ENCODE measurements around the gene PACRG. TPM values are rescaled to one million over a fixed set of nuclear protein-coding genes. Genes with fewer than 3 reads are reported as not detected.

The PACRG gene
- total and polyA plus RNA-seq, 2 of the 4 experiments (the other 2 are of a cell fraction), result not detected

- DNase-seq (no peak), ATAC-seq (ENCODE audit: low read depth) (no peak)
- 60% methylated on average over 5 of the region's 11 CpGs; no CpG with 5 or more reads in 1 of the 2 experiments for WGBS, 2 experiments (ENCODE audit: extremely low coverage in 2 of 2, insufficient read length in 1 of 2)
- H2BK20ac ChIP-seq (ENCODE audit: low read depth, low read length), result no peak overlapping the region
- H3K4me1 ChIP-seq (ENCODE audit: control insufficient read depth, insufficient read depth, low read length), result no peaks in the 10 kb centered on the region
- ChIA-PET POLR2A (ENCODE audit: unreplicated experiment) (no interaction called here), CTCF (no interaction called here)
- H2AK9ac ChIP-seq (replicated peaks; ENCODE audit: low read depth, low read length, poor library complexity), result no peak overlapping the region
- H3K18ac ChIP-seq (ENCODE audit: low read depth, low read length), result no peak overlapping the region
- no peak for TF ChIP-seq MAFK (IDR thresholded peaks at IDR 0.05; ENCODE audit: low read depth, low read length)
- TF ChIP-seq CEBPB (IDR thresholded peaks at IDR 0.05; ENCODE audit: low read depth, low read length), result 0 out of 2 replicates have a peak, but pooled peaks have one; percentile 2
- H3K23ac ChIP-seq (ENCODE audit: low read depth, low read length), result no peak overlapping the region
- no peak overlapping the region for H3K4ac ChIP-seq (ENCODE audit: low read depth, low read length)
- H3K4me2 ChIP-seq (ENCODE audit: low read depth, low read length), result no peak overlapping the region
- no peak overlapping the region for H2AFZ ChIP-seq (replicated peaks; ENCODE audit: low read length, poor library complexity)
- H3K27ac ChIP-seq (ENCODE audit: insufficient read depth, low read length), result no peak overlapping the region
- H2AK5ac ChIP-seq (ENCODE audit: low read depth, low read length), result no peak overlapping the region
- H2BK5ac ChIP-seq (ENCODE audit: low read depth, low read length, poor library complexity, severe bottlenecking), result no peak overlapping the region
- H3K36me3 ChIP-seq (ENCODE audit: control insufficient read depth, insufficient read depth, low read length), result no peaks in the 10 kb centered on the region
- no TSS peak for BruUV-seq (replicated peaks)
- H3K9ac ChIP-seq (ENCODE audit: low read depth, low read length), result no peak overlapping the region
- dilution Hi-C loops (cut with HindIII; ENCODE audit: low sequenced_read_pairs, unreplicated experiment) (no loop called here), intact Hi-C loops (cut with micrococcal nuclease) (no loop called here), in situ Hi-C loops (cut with MboI; ENCODE audit: low sequenced_read_pairs) (no loop called here)
- no peaks in the 10 kb centered on the region for H3K27me3 ChIP-seq (ENCODE audit: control insufficient read depth, insufficient read depth, low read length)
- H3K9me1 ChIP-seq (ENCODE audit: insufficient read depth, low read length), result no peaks in the 10 kb centered on the region
- H4K91ac ChIP-seq (ENCODE audit: insufficient read depth, low read depth, low read length), result no peak overlapping the region
- no peak overlapping the region for H2BK15ac ChIP-seq (ENCODE audit: low read depth, low read length)
- H3K79me1 ChIP-seq (ENCODE audit: low read depth in 1 of 2, low read length in 2 of 2), result no peaks in the 10 kb centered on the region
- no peak overlapping the region for H4K5ac ChIP-seq (ENCODE audit: low read depth, low read length)
- no peak overlapping the region for H3K4me3 ChIP-seq (ENCODE audit: insufficient read depth, low read depth, low read length)
- H3K14ac ChIP-seq (replicated peaks; ENCODE audit: low read depth, low read length), result no peak overlapping the region
- peaks cover 23% of the 10 kb centered on the region for H3K9me3 ChIP-seq (ENCODE audit: control insufficient read depth, insufficient read depth, low read length)
- no peaks in the 10 kb centered on the region for H4K20me1 ChIP-seq (ENCODE audit: insufficient read depth, low read length)
- H2BK120ac ChIP-seq (ENCODE audit: low read depth, low read length), result no peak overlapping the region
- H4K8ac ChIP-seq (ENCODE audit: low read depth in 2 of 2, low read length in 2 of 2), result no peak overlapping the region
- H3K56ac ChIP-seq (ENCODE audit: extremely low read depth, insufficient read depth, low read length), result no peak overlapping the region
Observed at GRCh38 chr6:163162007-163162873, 434.5 kb downstream of the PACRG start.
